ENCODE measurements around the gene SNAPC4.

- TF ChIP-seq POLR2AphosphoS5 (IDR thresholded peaks at IDR 0.05; ENCODE audit: low read depth, low read length) = no peak
- TF ChIP-seq POLR2A (IDR thresholded peaks at IDR 0.05; ENCODE audit: low read depth, low read length) = no peak
- TF ChIP-seq TAF1 (IDR thresholded peaks at IDR 0.05; ENCODE audit: low read depth, low read length) = no peak
- no peak for TF ChIP-seq SPI1 (IDR thresholded peaks at IDR 0.05; ENCODE audit: low read depth, low read length)
- TF ChIP-seq PAX5 (IDR thresholded peaks at IDR 0.05; ENCODE audit: insufficient read depth, low read length, severe bottlenecking) = no peak
- TF ChIP-seq POU2F2 (IDR thresholded peaks at IDR 0.05; ENCODE audit: low read depth, low read length) = no peak
These were observed 20.1 kb downstream of the SNAPC4 start for GRCh38 chr9:136379891-136380290.

Data from GM12891 (cell line).